IPS-20b (cell line): ENCODE data around the gene AMOTL1.

Experiments used
- H3K27ac ChIP-seq: one replicate; pipeline ENCODE4 v1.5.1; 2013; ENCODE audit warnings: low read length
- H3K27me3 ChIP-seq: 2 replicates; pipeline ENCODE4 v1.6.1; 2013; ENCODE audit warnings: mild to moderate bottlenecking, low read length, inconsistent platforms; ENCODE audit not compliant: insufficient read depth
- H3K36me3 ChIP-seq: 2 replicates; pipeline ENCODE4 v1.6.1; 2013; ENCODE audit warnings: low read depth, mild to moderate bottlenecking, inconsistent platforms, low read length, moderate library complexity; ENCODE audit not compliant: insufficient read depth
- H3K4me1 ChIP-seq: 2 replicates; pipeline ENCODE4 v1.6.1; 2013; ENCODE audit warnings: mild to moderate bottlenecking, control low read depth, inconsistent platforms, low read length, moderate library complexity; ENCODE audit not compliant: insufficient read depth
- H3K4me3 ChIP-seq: 2 replicates; pipeline ENCODE4 v1.5.1; 2013; ENCODE audit warnings: mild to moderate bottlenecking, low read length, inconsistent platforms
- H3K9ac ChIP-seq: 2 replicates; pipeline ENCODE4 v1.6.1; 2013; ENCODE audit warnings: low read depth, mild to moderate bottlenecking, inconsistent platforms, low read length, moderate library complexity
- H3K9me3 ChIP-seq: 2 replicates; pipeline ENCODE4 v1.6.1; 2013; ENCODE audit warnings: mild to moderate bottlenecking, low read depth, low read length, inconsistent platforms; ENCODE audit not compliant: insufficient read depth

Gene AMOTL1

DNA sequence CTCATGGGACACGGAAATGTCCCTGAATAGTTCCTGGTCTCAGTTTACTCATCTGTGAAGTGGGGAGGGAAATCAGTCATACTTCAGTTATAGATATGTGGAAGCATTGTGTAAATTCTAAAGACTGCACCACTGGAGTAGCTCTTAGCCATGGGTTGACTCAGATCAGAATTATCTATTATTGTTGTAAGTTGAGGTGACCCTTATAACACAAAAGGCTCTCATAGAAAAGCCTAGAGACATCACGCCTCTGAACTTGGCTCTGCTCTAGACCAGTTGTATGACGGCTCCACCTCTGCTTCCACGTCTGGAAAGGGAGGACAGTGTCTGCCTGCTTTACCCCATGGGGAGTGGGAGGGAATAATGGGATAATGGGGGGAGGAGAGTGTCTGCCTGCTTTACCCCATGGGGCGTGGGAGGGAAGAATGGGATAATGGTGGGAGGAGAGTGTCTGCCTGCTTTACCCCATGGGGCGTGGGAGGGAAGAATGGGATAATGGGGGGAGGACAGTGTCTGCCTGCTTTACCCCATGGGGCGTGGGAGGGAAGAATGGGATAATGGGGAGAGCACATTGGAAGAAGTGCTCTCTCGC is 98.2 kb downstream of the AMOTL1 start:
- Histone ChIP-seq H3K9ac (no peak overlapping the region), H3K4me1 (peaks cover 6% of the 10 kb centered on the region; the same call in 1 of the 2 replicates), H3K36me3 (peaks cover 80% of the 10 kb centered on the region), H3K27me3 (no peaks in the 10 kb centered on the region), H3K27ac (no peak overlapping the region), H3K9me3 (no peaks in the 10 kb centered on the region), H3K4me3 (no peak overlapping the region)

DNA sequence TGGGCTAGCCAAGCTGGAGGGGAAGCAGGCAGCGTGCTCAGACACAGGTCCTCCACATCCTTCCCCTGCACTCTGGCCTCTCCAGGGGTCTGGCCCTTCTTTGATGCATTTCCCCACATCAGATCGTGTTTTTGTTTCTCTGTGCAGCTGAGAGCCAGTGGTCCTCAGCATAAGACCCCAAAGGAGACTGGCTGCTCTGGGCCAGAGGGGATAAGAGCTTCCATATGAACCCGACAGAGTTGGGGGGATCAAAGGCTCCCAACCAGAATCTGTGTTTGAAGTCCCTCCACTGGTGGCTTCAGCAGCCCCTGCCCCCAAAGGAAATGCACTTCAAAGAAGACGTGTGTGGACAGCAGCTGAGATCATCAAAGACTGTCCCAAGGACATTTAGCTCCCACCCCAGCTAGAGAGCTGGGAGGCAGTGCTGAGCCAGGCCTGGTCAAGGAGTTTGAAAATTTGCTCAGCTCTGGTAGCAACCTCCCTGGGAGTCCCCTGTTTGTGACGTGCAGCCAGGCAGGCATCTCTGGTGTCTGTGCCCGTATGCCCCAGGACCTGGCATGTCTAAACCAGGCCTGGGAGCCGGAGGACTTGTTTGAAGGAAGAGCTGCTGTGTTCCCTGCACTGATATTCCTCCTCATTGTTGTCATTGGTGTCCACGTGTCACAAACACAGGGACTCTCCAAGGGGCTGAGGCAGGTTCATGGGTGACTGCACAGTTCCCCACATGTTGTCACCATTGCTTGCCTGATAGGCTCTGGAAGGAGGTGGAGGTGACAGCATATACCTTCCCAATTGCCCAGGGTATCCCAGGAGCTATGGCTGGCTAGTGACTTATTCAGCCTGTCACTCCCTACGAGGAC is 99.0 kb downstream of the AMOTL1 start:
- no peak overlapping the region for H3K9ac ChIP-seq
- no peaks in the 10 kb centered on the region for H3K27me3 ChIP-seq
- H3K27ac ChIP-seq: no peak overlapping the region
- peaks cover 80% of the 10 kb centered on the region for H3K36me3 ChIP-seq
- H3K4me3 ChIP-seq: no peak overlapping the region
- H3K9me3 ChIP-seq: no peaks in the 10 kb centered on the region
- peaks cover 6% of the 10 kb centered on the region; the same call in 1 of the 2 replicates for H3K4me1 ChIP-seq

- Histone ChIP-seq H3K4me1 (peaks cover 6% of the 10 kb centered on the region; the same call in 1 of the 2 replicates), H3K4me3 (no peak overlapping the region), H3K9ac (no peak overlapping the region), H3K36me3 (peaks cover 87% of the 10 kb centered on the region), H3K9me3 (no peaks in the 10 kb centered on the region), H3K27me3 (no peaks in the 10 kb centered on the region), H3K27ac (no peak overlapping the region)
Observed at GRCh38 chr11:94868468-94868867, 100.3 kb downstream of the AMOTL1 start.

- Histone ChIP-seq H3K9ac (no peak overlapping the region), H3K27me3 (no peaks in the 10 kb centered on the region), H3K36me3 (peaks cover 88% of the 10 kb centered on the region), H3K9me3 (no peaks in the 10 kb centered on the region), H3K4me3 (no peak overlapping the region), H3K27ac (no peak overlapping the region), H3K4me1 (peaks cover 6% of the 10 kb centered on the region; the same call in 1 of the 2 replicates)
Observed at GRCh38 chr11:94869186-94869585, 101.0 kb downstream of the AMOTL1 start.

DNA sequence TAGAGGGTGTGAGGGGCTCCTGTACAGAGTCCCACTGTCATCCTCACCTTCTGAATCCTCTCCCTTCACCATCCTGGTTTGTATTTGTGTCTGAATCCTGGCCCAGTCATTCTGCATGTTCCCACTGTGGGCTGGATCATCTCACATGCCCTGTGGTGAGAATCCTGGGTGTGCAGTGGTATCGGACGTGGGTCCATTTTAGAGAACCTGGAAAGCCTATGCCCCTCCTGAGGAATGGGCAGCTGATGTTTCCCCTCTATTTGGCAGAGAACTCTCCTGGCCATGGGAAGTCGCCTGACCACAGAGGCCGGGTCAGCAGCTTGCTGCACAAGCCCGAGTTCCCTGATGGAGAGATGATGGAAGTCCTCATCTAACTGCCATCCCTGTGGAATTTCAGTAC is 102.3 kb downstream of the AMOTL1 start:
- H3K27me3 ChIP-seq: no peaks in the 10 kb centered on the region
- H3K4me3 ChIP-seq: no peak overlapping the region
- peaks cover 6% of the 10 kb centered on the region; the same call in 1 of the 2 replicates for H3K4me1 ChIP-seq
- H3K27ac ChIP-seq: no peak overlapping the region
- H3K36me3 ChIP-seq: peaks cover 82% of the 10 kb centered on the region
- no peak overlapping the region for H3K9ac ChIP-seq
- H3K9me3 ChIP-seq: no peaks in the 10 kb centered on the region

GRCh38 chr11:94871491-94872185 is 103.5 kb downstream of the AMOTL1 start:
- Histone ChIP-seq H3K9me3 (no peaks in the 10 kb centered on the region), H3K4me1 (peaks cover 6% of the 10 kb centered on the region; the same call in 1 of the 2 replicates), H3K27ac (no peak overlapping the region), H3K36me3 (peaks cover 83% of the 10 kb centered on the region), H3K9ac (no peak overlapping the region), H3K27me3 (no peaks in the 10 kb centered on the region), H3K4me3 (no peak overlapping the region)

- Histone ChIP-seq H3K27me3 (no peaks in the 10 kb centered on the region), H3K4me1 (no peaks in the 10 kb centered on the region), H3K36me3 (peaks cover 82% of the 10 kb centered on the region), H3K4me3 (no peak overlapping the region), H3K9ac (no peak overlapping the region), H3K9me3 (no peaks in the 10 kb centered on the region), H3K27ac (no peak overlapping the region)
Observed at GRCh38 chr11:94873916-94874540, 105.9 kb downstream of the AMOTL1 start.

GRCh38 chr11:94876222-94876621 is 108.1 kb downstream of the AMOTL1 start:
- Histone ChIP-seq H3K9ac (no peak overlapping the region), H3K36me3 (peaks cover 62% of the 10 kb centered on the region)

GRCh38 chr11:94876645-94877442 is 108.7 kb downstream of the AMOTL1 start:
- no peaks in the 10 kb centered on the region for H3K9me3 ChIP-seq
- H3K4me1 ChIP-seq: no peaks in the 10 kb centered on the region
- H3K27ac ChIP-seq: no peak overlapping the region
- peaks cover 56% of the 10 kb centered on the region for H3K36me3 ChIP-seq
- H3K9ac ChIP-seq: 0 out of 2 replicates have a peak overlapping the region, but pooled peaks have one; percentile 12
- no peak overlapping the region for H3K4me3 ChIP-seq
- no peaks in the 10 kb centered on the region for H3K27me3 ChIP-seq

More at GRCh38 chr11:94876222-94876621, 108.1 kb downstream of the AMOTL1 start:
- no peaks in the 10 kb centered on the region for H3K27me3 ChIP-seq
- H3K4me1 ChIP-seq: no peaks in the 10 kb centered on the region
- no peaks in the 10 kb centered on the region for H3K9me3 ChIP-seq
- no peak overlapping the region for H3K4me3 ChIP-seq
- H3K27ac ChIP-seq: no peak overlapping the region

- Histone ChIP-seq H3K27me3 (no peaks in the 10 kb centered on the region), H3K4me3 (no peak overlapping the region), H3K9me3 (no peaks in the 10 kb centered on the region), H3K27ac (no peak overlapping the region), H3K9ac (no peak overlapping the region), H3K4me1 (no peaks in the 10 kb centered on the region), H3K36me3 (peaks cover 48% of the 10 kb centered on the region)
Observed at GRCh38 chr11:94877443-94878200, 109.5 kb downstream of the AMOTL1 start.
